ENCODE results near the gene NBEA.
A peak's percentile ranks its signal among the peaks of the same experiment; 100 is the strongest.

The NBEA gene

DNA sequence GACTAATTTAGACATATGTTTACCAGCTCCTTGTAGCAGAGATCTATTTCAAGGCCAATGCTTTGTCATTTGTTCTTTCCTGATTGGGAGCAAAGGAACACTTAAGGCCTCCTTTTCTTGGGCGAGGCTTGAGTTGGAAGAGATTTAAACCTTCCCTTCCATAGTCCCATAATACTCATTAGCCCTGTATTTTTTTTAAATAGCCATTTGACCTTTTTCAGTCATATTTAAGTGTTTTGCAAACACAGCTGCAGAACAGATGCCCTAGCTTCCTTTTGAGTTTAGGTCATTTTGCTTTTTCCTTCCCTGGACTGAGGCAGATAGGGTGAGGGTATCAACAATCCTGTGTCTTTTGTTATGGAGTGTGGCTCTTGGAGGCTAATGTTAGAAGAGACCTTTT is 198.3 kb downstream of the NBEA start:
- no peak for DNase-seq (ENCODE audit: low read depth in 2 of 2)
- TF ChIP-seq, protein P1, sequence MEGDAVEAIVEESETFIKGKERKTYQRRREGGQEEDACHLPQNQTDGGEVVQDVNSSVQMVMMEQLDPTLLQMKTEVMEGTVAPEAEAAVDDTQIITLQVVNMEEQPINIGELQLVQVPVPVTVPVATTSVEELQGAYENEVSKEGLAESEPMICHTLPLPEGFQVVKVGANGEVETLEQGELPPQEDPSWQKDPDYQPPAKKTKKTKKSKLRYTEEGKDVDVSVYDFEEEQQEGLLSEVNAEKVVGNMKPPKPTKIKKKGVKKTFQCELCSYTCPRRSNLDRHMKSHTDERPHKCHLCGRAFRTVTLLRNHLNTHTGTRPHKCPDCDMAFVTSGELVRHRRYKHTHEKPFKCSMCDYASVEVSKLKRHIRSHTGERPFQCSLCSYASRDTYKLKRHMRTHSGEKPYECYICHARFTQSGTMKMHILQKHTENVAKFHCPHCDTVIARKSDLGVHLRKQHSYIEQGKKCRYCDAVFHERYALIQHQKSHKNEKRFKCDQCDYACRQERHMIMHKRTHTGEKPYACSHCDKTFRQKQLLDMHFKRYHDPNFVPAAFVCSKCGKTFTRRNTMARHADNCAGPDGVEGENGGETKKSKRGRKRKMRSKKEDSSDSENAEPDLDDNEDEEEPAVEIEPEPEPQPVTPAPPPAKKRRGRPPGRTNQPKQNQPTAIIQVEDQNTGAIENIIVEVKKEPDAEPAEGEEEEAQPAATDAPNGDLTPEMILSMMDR (IDR thresholded peaks at IDR 0.05; ENCODE audit: low read depth, low read length): no peak
- no peak overlapping the region for H3K4me3 ChIP-seq (replicated peaks in 1 of 2; ENCODE audit: low read depth in 2 of 2, low read length in 2 of 2)

DNA sequence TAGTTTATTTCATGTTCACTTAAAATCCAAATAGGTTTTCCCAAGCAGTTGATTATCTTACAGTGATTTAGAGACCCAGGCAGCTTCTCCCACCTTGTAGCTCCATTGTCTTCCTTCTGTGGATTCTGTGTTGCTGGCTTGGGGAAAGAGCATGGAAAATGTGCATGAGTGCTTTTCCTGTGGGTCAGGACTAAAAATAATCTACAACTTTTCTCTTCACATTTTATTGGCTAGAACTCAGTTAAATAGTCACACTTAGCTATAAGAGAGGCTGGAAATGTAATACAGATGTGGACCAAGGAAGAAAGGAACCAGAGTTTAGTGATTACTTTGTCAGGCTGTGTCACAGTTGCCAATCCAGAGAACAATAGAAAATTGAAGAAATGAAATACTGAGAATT is 198.8 kb downstream of the NBEA start:
- H3K4me3 ChIP-seq (replicated peaks in 1 of 2; ENCODE audit: low read depth in 2 of 2, low read length in 2 of 2): no peak overlapping the region
- no peak for DNase-seq (ENCODE audit: low read depth in 2 of 2)
- TF ChIP-seq, protein P1 (IDR thresholded peaks at IDR 0.05; ENCODE audit: low read depth, low read length): no peak

DNA sequence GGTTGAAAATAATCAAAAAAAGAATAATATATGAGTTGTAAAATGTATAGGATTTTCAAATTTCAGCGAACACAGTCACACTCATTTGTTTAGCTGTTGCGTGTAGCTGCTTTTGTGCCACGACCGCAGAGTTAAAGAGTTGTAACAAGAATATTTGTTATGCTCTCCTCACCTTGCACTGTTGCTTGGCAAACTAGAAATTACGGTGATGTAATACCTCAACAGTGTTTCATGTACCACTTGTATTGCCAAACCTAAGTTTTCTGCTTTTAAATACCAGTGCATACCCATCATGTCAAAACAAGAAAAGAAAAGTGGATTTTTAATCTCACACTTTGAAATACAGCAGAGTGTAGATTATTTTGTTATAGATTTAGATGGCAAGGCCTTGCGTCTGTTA is 201.1 kb downstream of the NBEA start:
- no peak overlapping the region for H3K4me3 ChIP-seq (replicated peaks in 1 of 2; ENCODE audit: low read depth in 2 of 2, low read length in 2 of 2)
- DNase-seq (ENCODE audit: low read depth in 2 of 2): peak in 1 of 2 donors; percentile 11
- TF ChIP-seq, protein P1 (IDR thresholded peaks at IDR 0.05; ENCODE audit: low read depth, low read length): no peak

DNA sequence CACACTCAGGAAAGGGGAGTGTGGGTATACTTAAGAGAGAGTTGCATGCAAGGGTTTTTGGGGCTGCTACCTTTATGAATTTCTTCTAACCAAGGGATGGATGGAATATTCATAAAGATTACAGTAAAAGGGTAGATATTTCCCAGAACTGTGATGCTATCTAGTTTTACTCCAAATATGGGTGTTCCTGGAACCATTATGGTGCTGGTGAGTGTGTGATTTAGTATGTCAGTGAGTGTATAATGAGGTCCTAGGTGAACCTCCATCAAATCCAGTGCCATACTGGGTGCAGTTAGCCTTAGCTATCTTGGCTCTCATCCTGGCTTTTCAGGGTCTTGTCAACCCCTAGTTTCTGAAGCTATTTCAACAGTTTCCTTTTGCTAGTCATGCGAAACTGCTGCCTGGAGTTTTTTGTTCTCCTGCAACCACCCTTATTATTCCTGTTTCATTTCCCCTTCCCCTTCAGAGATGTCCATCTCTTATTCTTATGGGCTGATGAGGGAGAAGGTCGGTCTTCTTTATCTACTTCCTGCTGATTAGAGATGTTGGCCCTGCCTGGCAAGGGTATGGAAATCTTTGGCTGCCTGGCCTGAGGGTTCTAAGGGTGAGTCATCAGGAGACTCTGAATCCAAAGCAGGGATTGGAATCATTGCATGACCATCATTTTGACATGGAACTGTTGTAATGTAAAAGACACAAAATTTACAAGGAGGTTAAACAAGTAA is 202.3 kb downstream of the NBEA start:
- DNase-seq (ENCODE audit: low read depth in 2 of 2): peak in 1 of 2 donors; percentile 51
- TF ChIP-seq, protein P1 (IDR thresholded peaks at IDR 0.05; ENCODE audit: low read depth, low read length): no peak
- no peak overlapping the region for H3K4me3 ChIP-seq (replicated peaks in 1 of 2; ENCODE audit: low read depth in 2 of 2, low read length in 2 of 2)

DNA sequence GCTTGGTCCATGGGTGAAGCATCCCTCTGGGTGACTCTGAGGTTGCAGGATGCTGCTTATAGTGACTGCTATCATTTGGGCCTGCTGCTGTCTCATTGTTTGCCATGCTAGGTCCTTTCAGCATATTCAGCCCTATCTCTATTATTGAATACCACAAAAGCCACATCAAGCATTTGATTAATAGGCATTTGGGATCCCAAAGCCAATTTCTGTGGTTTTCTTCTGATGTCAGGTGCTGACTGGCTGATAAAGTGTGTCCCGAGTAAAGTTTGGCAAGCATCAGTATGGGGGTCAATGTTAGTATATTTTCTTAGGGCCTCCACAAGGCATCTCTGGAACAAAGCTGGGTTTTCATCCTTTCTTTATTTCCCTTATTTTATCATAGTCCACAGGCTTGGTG is 204.6 kb downstream of the NBEA start:
- TF ChIP-seq, protein P1 (IDR thresholded peaks at IDR 0.05; ENCODE audit: low read depth, low read length): no peak
- no peak for DNase-seq (ENCODE audit: low read depth in 2 of 2)
- H3K4me3 ChIP-seq (replicated peaks in 1 of 2; ENCODE audit: low read depth in 2 of 2, low read length in 2 of 2): no peak overlapping the region

DNA sequence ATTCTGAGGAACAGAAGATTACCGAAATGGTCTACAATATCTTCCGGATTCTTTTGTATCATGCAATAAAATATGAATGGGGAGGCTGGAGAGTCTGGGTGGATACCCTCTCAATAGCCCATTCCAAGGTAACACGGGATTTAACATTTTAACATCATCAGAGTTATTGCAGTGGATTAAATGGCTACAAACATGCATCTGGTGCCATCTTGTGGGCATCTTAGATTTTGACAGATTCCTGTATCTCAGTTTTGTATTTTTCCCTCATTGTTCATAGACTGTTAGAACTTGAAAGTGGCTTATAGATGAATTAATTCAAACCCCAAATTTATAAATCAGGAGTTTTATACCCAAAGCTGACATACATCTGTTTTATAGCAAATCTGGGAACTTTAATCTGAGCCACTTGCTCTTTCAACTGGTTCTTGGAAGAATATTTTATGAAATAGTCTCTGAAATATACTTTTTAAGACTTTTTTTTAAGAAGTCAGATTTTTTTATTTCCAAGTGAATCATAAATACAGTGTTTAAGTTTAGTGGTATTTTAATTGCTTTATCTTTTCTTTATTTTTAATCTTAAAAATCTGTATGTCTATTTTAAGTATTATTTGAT is 215.2 kb downstream of the NBEA start:
- TF ChIP-seq, protein P1 (IDR thresholded peaks at IDR 0.05; ENCODE audit: low read depth, low read length): peak; percentile 60
- H3K4me3 ChIP-seq (replicated peaks in 1 of 2; ENCODE audit: low read depth in 2 of 2, low read length in 2 of 2): no peak overlapping the region
- peak; percentile 74 to 75 for DNase-seq (ENCODE audit: low read depth in 2 of 2)

Measured in cardiac fibroblast (primary cell).